HEK293 (cell line): ENCODE data around the gene ADD1.

Experiments
- CTCF ChIA-PET: fragments of 350-600 bp; formaldehyde crosslinking; extraction: SDS; loops from one replicate; lab custom pipeline; 2021; ENCODE audit warnings: antibody characterized with exemption; lab: Yijun Ruan, JAX
- POLR2A ChIA-PET: fragments of 300-600 bp; formaldehyde crosslinking; extraction: SDS; loops from one replicate; lab custom pipeline; 2020; ENCODE audit warnings: antibody characterized with exemption, inconsistent platforms; lab: Yijun Ruan, JAX
- H3K27ac ChIP-seq: fragments of 200-500 bp; sonication (Bioruptor generic); 2 replicates; pipeline ENCODE4 v1.5.1; 2014; ENCODE audit warnings: low read depth, low read length, control low read depth, inconsistent platforms; ENCODE audit errors: extremely low read depth
- H3K36me3 ChIP-seq, 2 experiments: fragments of 200-500 bp in 1 of 2; sonication (Bioruptor generic) in 1 of 2; 1 replicate in 1 of 2; 2 replicates in 1 of 2; pipeline ENCODE4 v1.5.1; 2014 to 2017; ENCODE audit warnings: inconsistent platforms in 2 of 2, low read length in 2 of 2; ENCODE audit not compliant: control insufficient read depth in 2 of 2, insufficient read depth in 1 of 2
- H3K4me1 ChIP-seq: fragments of 200-500 bp; sonication (Bioruptor generic); 2 replicates; pipeline ENCODE4 v1.5.1; 2014; ENCODE audit warnings: mild to moderate bottlenecking, low read length, inconsistent platforms; ENCODE audit not compliant: control insufficient read depth, insufficient read depth
- H3K4me3 ChIP-seq: 2 replicates; pipeline ENCODE4 v1.5.1; 2011; ENCODE audit warnings: low read depth, mild to moderate bottlenecking, control low read depth, low read length, moderate library complexity
- H3K9me3 ChIP-seq: fragments of 200-500 bp; sonication (Bioruptor generic); 2 replicates; pipeline ENCODE4 v1.5.1; 2014; ENCODE audit warnings: low read depth, low read length, inconsistent platforms; ENCODE audit not compliant: control insufficient read depth, insufficient read depth
- GLIS2 ChIP-seq: fragments of 450-650 bp; formaldehyde crosslinking; IDR thresholded peaks from 2 replicates; pipeline ENCODE4 v1.5.1; 2016; ENCODE audit warnings: missing biosample characterization, missing genetic modification characterization
- KLF9 ChIP-seq: fragments of 450-650 bp; formaldehyde crosslinking; IDR thresholded peaks from 2 replicates; pipeline ENCODE4 v1.5.1; 2016; ENCODE audit warnings: missing biosample characterization, missing genetic modification characterization, low read depth
- OSR2 ChIP-seq: fragments of 450-650 bp; formaldehyde crosslinking; IDR thresholded peaks from 2 replicates; pipeline ENCODE4 v1.5.1; 2016; ENCODE audit warnings: missing biosample characterization, missing genetic modification characterization
- REST ChIP-seq: fragments of 450-650 bp; formaldehyde crosslinking; IDR thresholded peaks from 2 replicates; pipeline ENCODE4 v1.5.1; 2016; ENCODE audit warnings: missing biosample characterization, missing genetic modification characterization
- SCRT1 ChIP-seq: fragments of 450-650 bp; formaldehyde crosslinking; IDR thresholded peaks from 2 replicates; pipeline ENCODE4 v1.5.1; 2016; ENCODE audit warnings: missing biosample characterization, missing genetic modification characterization, borderline replicate concordance
- TRIM28 ChIP-seq: IDR thresholded peaks from 2 replicates; pipeline ENCODE4 v1.6.1; 2011; ENCODE audit warnings: low read length, control low read depth, borderline replicate concordance
- TSHZ1 ChIP-seq: fragments of 450-650 bp; formaldehyde crosslinking; IDR thresholded peaks from 2 replicates; pipeline ENCODE4 v1.5.1; 2016; ENCODE audit warnings: missing biosample characterization, missing genetic modification characterization, borderline replicate concordance
- YY2 ChIP-seq: fragments of 450-650 bp; formaldehyde crosslinking; IDR thresholded peaks from 2 replicates; pipeline ENCODE4 v1.5.1; 2016; ENCODE audit warnings: missing biosample characterization, missing genetic modification characterization
- ZBTB26 ChIP-seq: fragments of 450-650 bp; formaldehyde crosslinking; optimal IDR thresholded peaks from 2 replicates; pipeline ENCODE3; 2016; ENCODE audit warnings: missing biosample characterization, mild to moderate bottlenecking, missing genetic modification characterization
- ZNF112 ChIP-seq: fragments of 450-650 bp; formaldehyde crosslinking; IDR thresholded peaks from 2 replicates; pipeline ENCODE4 v1.5.0; 2017; ENCODE audit warnings: missing biosample characterization, missing genetic modification characterization
- ZNF202 ChIP-seq: fragments of 450-650 bp; formaldehyde crosslinking; IDR thresholded peaks from 2 replicates; pipeline ENCODE4 v1.5.1; 2016; ENCODE audit warnings: missing biosample characterization, missing genetic modification characterization, borderline replicate concordance
- ZNF274 ChIP-seq, 2 experiments: fragments of 200-500 bp in 1 of 2; fragments of 450-650 bp in 1 of 2; sonication (Bioruptor generic) in 1 of 2; formaldehyde crosslinking in 1 of 2; IDR thresholded peaks; 2 replicates each; pipeline versions ENCODE4 v1.5.1 to v1.6.1; 2014 to 2016; ENCODE audit warnings: borderline replicate concordance in 1 of 2, inconsistent platforms in 1 of 2, low read length in 1 of 2, missing biosample characterization in 1 of 2, missing genetic modification characterization in 1 of 2
- ZNF324 ChIP-seq: fragments of 450-650 bp; formaldehyde crosslinking; IDR thresholded peaks from 2 replicates; pipeline ENCODE4 v1.5.1; 2016; ENCODE audit warnings: missing biosample characterization, missing genetic modification characterization
- ZNF354C ChIP-seq: fragments of 450-650 bp; formaldehyde crosslinking; IDR thresholded peaks from 2 replicates; pipeline ENCODE4 v1.5.1; 2016; ENCODE audit warnings: missing biosample characterization, missing genetic modification characterization, low read depth, borderline replicate concordance
- ZNF398 ChIP-seq: fragments of 450-650 bp; formaldehyde crosslinking; IDR thresholded peaks from 2 replicates; pipeline ENCODE4 v1.5.1; 2017; ENCODE audit warnings: missing biosample characterization, missing genetic modification characterization
- ZNF610 ChIP-seq: fragments of 450-650 bp; formaldehyde crosslinking; IDR thresholded peaks from 2 replicates; pipeline ENCODE4 v1.5.1; 2016; ENCODE audit warnings: missing biosample characterization, missing genetic modification characterization, borderline replicate concordance
- ZNF621 ChIP-seq: fragments of 450-650 bp; formaldehyde crosslinking; IDR thresholded peaks from 2 replicates; pipeline ENCODE4 v1.5.1; 2017; ENCODE audit warnings: missing biosample characterization, missing genetic modification characterization
- ZNF645 ChIP-seq: fragments of 450-650 bp; formaldehyde crosslinking; IDR thresholded peaks from 2 replicates; pipeline ENCODE4; 2016; ENCODE audit warnings: missing biosample characterization, missing genetic modification characterization
- ZNF654 ChIP-seq: fragments of 450-650 bp; formaldehyde crosslinking; IDR thresholded peaks from 2 replicates; pipeline ENCODE4 v1.5.1; 2016; ENCODE audit warnings: low read depth, missing biosample characterization, missing genetic modification characterization
- ZNF664 ChIP-seq: fragments of 450-650 bp; formaldehyde crosslinking; IDR thresholded peaks from 2 replicates; pipeline ENCODE4 v1.5.1; 2016; ENCODE audit warnings: missing biosample characterization, missing genetic modification characterization
- ZNF791 ChIP-seq: fragments of 450-650 bp; formaldehyde crosslinking; IDR thresholded peaks from 2 replicates; pipeline ENCODE4 v1.5.1; 2016; ENCODE audit warnings: missing biosample characterization, missing genetic modification characterization

Gene ADD1

GRCh38 chr4:2893772-2894171, 50.1 kb downstream of the ADD1 start:
- Histone ChIP-seq H3K4me3 (no peak overlapping the region), H3K36me3 (peaks cover 6 to 50% of the 10 kb centered on the region in 2 experiments; a peak in 2 of 3 replicates), H3K9me3 (no peaks in the 10 kb centered on the region), H3K27ac (no peak overlapping the region), H3K4me1 (no peaks in the 10 kb centered on the region)
- TF ChIP-seq OSR2 (tag by site-specific recombination) (no peak), YY2 (tag by site-specific recombination) (no peak), KLF9 (tag by site-specific recombination) (no peak), ZNF354C (tag by site-specific recombination) (no peak), ZNF324 (no peak), ZNF274 (IDR thresholded peaks at IDR 0.05; ENCODE audit: low read length) (no peak), ZNF274 (tag by site-specific recombination; IDR thresholded peaks at IDR 0.05; ENCODE audit: borderline replicate concordance) (no peak), TRIM28 (no peak), GLIS2 (tag by site-specific recombination) (no peak), ZNF610 (tag by site-specific recombination) (no peak), SCRT1 (tag by site-specific recombination) (no peak), ZNF112 (tag by site-specific recombination) (no peak), TSHZ1 (tag by site-specific recombination) (no peak), ZBTB26 (no peak), ZNF398 (no peak)
- ChIA-PET POLR2A (no interaction called here), CTCF (interaction anchor here (0.7 kb wide), 1 partner anchor 9 kb away, joined by 6 read pairs; no protein-coding TSS in a partner anchor)

- Histone ChIP-seq H3K36me3 (peaks cover 6 to 82% of the 10 kb centered on the region in 2 experiments), H3K9me3 (no peaks in the 10 kb centered on the region), H3K4me3 (no peak overlapping the region), H3K27ac (no peak overlapping the region), H3K4me1 (no peaks in the 10 kb centered on the region)
- CTCF ChIA-PET: no interaction called here
- POLR2A ChIA-PET: no interaction called here
- TF ChIP-seq ZNF664: no peak
- no peak for TF ChIP-seq REST
- no peak for TF ChIP-seq ZNF621 (tag by site-specific recombination)
- TF ChIP-seq ZNF202: no peak
- TF ChIP-seq ZNF654 (tag by site-specific recombination): no peak
- TF ChIP-seq ZNF645 (tag by site-specific recombination): no peak
- no peak for TF ChIP-seq ZNF791
These were observed 54.4 kb downstream of the ADD1 start for GRCh38 chr4:2898001-2898400.
